NCI-H187 treated with DMSO at 0.1 percent for 48 hours (cell line): ENCODE data around the gene GSK3B.
"Not testable (repeated sequence)": the region's sequence is repeated elsewhere in the genome, so short reads cannot be mapped to it uniquely, and the experiment has no call there.

ENCODE experiments used
- DNase-seq: peaks from one replicate; lab custom pipeline; 2025; lab: John Stamatoyannopoulos, UW

The GSK3B gene

DNA sequence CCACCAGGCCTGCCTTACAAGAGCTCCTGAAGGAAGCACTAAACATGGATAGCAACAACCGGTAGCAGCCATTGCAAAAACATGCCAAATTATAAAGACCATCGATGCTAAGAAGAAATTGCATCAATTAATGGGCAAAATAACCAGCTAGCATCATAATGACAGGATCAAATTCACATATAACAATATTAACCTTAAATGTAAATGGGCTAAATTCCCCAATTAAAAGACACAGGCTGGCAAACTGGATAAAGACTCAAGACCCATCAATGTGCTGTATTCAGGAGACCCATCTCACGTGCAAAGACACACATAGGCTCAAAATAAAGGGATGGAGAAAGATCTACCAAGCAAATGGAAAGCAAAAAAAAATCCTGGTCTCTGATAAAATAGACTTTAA, 88.5 kb downstream of the GSK3B start:
- DNase-seq, result not testable (repeated sequence)

DNA sequence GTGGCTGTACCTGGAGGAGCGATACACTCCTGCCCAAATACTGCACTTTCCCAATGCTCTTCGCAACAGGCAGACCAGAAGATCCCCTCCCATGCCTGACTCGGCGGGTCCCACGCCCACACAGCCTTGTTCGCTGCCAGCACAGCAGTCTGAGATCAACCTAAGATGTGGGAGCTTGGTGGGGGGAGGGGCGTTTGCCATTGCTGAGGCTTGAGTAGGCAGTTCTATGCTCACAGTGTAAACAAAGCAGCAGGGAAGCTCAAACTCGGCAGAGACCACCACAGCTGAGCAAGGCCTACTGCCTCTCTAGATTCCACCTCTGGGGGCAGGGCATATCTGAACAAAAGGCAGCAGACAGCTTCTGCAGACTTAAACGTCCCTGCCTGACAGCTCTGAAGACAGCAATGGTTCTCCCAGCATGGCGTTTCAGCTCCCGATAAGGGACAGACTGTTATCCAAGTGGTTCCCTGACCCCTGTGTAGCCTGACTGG, 90.2 kb downstream of the GSK3B start:
- DNase-seq, result not testable (repeated sequence)

DNA sequence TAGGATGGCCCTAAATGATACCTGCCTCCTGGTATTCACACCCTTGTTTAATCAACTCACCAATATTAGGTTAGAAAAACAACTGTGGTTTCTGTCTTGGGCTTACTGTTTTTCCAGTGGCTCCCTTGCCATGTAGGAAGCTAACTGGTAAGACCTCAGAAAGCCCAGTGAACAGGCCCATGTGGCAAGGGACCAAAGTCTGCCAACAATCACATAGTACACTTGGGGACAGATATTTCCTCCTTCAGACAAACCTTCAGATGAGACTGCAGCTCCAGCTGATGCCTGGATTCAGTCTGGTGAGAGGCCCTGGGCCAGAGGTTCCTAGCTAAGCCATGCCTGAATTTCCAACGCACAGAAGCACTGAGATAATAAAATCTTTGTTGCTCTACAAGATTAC, 96.1 kb downstream of the GSK3B start:
- DNase-seq, result no peak

DNA sequence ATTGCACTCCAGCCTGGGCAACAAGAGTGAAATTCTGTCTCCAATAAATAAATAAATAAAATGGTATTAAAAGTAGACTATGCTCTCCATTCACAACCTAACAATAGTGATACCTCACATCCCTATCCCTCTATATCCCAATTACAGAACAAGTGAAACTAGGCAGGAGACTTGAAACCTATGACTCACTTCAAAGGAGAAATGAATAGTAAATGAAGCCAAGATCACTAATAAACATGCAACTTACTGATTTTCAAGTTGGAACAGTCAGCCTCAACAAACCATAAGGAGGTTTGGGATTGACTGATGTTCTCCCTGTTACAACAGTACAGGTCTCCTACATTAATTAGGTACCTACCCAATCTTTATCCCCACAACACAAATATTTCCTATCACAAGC, 103.4 kb downstream of the GSK3B start:
- no peak for DNase-seq

DNA sequence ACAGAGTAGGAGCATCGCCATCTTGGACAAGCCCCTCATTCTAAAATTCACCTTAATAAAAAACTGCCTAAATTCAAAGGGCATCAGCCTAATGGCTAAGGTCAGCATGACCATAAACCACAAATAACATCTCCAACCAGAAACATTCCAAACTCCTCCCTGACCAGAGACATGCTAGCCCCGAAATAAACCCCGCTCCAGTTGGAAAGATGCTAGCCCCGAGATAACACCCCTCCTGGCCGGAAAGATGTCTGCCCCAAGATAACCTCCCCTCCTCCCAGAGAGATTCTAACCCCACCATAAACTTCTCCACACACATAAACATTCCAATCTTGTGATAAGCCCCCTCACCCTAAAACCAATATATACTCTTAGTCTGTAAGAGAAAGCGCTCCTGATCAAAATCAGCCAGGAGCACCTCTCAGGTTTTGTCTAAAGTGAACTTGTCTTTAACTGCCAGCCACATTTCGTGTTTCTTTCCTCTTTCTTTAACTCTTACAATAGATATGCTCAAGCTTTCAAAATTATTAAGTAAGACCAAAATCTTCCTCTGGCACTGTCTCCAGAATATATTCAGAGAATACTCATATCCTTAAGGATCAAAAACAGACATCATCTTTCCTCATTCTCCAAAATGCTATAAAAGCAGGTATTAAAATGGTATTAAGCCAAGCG, 104.1 kb downstream of the GSK3B start:
- no peak for DNase-seq

DNA sequence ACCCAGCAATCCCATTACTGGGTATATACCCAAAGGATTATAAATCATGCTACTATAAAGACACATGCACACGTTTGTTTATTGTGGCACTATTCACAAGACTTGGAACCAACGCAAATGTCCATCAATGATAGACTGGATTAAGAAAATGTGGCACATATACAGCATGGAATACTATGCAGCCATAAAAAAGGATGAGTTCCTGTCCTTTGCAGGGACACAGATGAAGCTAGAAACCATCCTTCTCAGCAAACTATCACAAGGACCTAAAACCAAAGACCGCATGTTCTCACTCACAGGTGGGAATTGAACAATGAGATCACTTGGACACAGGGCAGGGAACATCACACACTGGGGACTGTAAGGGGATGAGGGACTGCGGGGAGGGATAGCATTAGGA, 107.4 kb downstream of the GSK3B start:
- not testable (repeated sequence) for DNase-seq

DNA sequence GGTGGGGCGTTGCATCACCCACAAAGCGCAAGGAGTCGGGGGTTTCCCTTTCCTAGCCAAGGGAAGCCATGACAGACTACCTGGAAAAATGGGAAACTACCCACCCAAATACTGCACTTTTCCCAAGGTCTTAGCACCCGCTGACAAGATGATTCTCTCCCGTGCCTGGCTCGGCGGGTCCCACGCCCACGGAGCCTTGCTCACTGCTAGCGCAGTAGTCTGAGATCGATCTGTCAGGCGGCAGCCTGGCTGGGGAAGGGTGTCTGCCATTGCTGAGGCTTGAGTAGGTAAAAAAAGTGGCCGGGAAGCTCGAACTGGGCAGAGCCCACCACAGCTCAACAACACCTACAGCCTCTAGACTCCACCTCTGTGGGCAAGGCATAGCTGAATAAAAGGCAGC, 112.9 kb downstream of the GSK3B start:
- no peak for DNase-seq

DNA sequence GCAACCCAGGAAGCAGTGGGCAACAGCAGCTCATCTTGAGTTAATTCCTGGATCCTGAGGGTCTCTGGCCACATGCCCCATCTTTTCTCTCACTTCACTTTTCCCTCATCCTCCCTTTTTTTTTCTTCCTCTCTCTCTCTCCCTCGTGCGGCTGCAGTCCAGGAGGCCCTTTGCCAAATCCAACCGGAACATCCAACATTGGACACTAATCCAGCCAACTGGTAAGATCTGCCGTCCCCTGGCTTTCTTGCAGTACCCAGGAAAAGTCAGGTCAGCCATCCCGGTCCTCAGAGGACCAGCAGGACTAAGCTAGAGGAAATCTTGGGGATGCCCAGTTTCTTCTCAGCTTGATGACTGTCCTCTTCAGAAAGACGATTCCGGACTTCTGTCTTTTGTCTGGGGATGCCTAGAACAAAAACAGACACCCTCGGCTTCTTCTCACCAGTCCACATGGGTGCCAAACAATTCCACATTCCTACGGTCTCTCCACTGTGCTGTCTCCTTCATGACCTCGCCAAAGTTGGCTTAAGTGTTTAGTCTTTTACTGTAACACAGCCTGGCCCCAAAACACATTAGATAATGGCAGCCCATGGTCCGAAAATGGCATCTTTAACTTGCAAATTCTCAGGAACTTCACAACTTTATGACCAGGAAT, 115.6 kb downstream of the GSK3B start:
- DNase-seq, result no peak

DNA sequence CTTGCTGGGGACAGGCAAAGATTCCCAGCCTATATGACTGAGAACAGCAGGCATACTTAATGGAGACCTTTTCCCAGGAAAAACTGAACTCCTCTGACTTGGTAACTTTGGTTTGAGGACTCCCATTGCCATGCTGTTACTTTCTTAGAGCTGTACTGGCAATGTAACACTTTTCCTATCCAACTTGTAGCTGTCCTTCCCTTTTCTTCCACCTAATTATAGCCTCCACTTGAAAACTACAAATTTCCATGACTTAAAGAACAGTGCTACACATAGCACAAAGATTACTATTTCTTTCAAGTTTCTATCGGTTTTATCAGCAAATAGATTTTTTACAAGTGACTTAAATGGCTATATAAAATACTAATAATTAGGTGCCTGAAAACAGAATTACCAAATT, 116.9 kb downstream of the GSK3B start:
- DNase-seq, result no peak

DNA sequence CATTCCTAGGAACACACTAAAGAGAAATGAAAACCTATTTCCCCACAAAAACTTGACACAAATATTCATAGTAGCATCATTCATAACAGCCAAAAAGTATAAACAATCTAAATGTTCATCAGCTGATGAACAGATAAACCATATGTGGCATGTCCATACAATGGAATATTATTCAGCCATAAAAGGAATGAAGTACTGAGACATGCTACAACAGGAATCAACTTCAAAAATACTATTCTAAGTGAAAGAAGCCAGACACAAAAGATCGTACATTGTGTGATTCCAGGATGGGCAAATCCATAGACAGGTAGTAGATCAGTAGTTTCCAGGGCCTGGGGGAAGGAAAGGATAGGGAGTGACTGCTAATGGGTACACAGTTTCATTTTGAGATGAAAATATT, 118.0 kb downstream of the GSK3B start:
- DNase-seq, result no peak

DNA sequence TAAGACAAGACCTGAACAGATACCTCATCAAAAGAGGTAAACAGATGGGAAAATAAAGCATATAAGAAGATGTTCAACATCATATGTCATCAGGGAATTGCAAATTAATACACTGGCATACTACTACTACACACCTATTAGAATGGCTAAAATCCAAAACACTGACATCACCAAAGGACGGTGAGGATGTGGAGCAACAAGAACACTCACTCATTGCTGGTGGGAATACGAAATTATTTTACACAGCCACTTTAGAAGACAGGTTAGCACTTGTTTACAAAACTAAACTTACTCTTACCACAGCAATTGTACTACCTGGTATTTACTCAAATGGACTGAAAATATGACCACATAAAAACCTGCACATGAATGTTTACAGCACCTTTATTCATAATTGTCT, 119.6 kb downstream of the GSK3B start:
- DNase-seq, result no peak

DNA sequence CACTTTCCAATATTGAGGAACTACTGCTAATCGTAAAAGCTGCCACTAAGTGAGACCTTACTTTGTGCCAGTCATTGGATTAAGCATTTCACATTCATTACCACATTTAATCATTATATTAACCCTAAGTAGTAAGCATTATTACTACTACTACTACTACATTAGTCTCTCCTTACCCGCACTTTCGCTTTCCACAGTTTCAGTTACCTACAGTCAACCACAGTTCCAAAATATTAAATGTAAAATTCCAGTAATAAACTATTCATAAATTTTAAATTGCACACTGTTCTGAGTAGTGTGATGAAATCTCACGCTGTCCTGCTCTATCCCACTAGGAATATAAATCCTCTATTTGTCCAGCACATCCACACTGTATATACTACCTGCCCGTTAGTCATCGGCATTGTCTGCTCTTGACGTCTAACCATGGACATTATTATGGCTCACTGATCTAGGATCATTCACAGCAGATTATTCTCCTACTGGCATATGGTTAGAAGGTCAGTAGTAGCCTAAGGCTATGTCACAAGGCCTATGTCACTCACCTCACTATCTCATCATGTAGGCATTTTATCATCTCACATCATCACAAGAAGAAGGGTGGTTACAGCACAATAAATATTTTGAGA, 121.1 kb downstream of the GSK3B start:
- DNase-seq, result no peak

DNA sequence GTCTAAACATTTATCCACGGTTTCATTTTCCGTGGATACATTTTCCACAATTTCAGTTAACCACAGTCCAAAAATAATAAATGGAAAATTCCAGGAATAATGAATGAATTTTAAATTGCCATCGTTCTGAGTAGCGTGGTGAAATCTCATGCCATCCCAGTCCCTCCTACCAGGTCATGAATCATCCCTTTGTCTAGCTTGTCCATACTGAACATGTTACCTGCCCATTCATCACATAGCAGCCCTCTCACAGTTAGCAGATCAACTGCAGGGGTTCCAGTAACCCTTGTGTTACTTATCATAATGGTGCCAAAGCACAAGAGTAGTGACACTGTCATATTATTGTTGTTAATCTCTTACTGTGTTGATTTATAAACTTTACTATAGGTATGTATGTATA, 124.5 kb downstream of the GSK3B start:
- DNase-seq, result no peak

DNA sequence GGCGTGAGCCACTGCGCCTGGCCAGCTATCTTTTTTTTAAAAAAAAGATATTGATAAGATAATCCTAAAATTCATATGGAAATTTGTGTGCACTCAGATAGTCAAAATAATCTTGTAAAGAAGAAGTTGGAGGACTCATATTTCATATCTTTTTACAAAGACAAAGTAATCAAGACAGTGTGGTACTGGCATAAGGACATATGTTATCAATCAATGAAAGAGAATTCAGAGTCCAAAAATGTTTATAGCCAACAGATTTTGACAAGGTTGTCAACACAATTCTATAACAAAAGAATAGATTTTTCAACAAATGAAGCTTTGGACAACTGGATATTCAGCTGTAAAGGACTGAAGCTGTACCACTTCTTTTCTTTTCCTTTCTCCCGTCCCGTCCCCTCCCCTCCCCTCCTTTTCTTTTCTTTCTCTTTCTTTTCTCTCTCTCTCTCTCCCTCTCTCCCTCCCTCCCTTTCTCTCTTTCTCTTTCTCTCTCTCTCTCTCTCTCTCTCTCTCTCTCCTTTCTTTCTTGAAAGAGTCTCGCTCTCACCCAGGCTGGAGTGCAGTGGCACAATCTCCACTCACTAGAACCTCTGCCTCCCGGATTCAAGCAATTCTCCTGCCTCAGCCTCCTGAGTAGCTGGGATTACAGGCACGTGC, 126.8 kb downstream of the GSK3B start:
- no peak for DNase-seq

DNA sequence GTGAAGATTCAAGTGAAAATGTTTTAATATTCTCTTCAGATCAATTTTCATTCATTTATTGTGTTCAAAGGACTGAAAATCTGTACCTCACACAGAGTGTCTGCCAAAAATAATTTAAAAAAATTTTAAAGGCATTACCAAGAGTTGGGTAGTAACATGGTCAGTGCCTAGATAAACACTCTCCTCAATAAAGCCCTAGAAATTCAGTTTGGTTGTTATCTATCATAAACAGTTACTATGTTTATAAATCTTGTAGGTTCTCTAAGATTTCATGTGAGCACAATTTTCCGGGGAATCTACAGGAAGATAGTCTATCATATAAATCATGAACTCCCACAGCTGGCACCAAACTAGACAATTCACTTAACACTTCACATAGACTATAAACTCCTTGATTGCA, 128.6 kb downstream of the GSK3B start:
- DNase-seq, result no peak

DNA sequence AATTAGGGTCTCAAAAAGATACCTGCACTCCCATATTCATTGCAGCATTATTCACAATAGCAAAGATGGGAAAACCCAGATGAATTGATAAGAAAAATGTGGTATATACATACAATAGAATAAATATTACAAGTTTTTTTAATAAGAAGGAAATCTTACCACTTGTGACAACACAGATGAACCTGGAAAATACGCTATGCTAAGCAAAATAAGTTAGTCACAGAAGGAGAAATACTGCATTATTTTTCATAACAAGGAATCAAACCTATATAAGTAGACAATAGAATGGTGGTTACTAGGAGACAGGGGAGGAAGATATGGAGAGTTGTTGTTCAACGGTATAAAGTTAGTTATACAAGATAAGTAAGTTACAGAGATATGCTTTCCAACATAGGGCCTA, 130.0 kb downstream of the GSK3B start:
- no peak for DNase-seq

DNA sequence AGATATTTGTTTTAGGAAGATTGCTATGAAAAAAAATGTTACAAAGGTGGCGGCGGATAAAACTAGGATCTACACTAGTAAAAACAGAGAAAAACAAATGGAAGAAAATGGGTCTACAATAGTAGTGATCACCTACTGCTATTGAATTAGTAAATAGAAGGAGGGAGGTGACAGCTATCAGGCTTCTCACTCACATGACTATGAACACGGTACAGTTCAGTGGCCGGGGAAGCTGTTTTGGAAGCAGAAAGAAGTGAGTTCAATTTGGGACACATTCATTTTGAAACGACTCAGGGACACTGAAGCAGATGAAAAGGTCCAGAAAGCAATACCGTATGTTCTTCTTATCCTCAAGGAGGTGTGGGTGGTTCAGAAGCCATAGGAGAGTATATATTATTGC, 138.3 kb downstream of the GSK3B start:
- DNase-seq, result no peak

DNA sequence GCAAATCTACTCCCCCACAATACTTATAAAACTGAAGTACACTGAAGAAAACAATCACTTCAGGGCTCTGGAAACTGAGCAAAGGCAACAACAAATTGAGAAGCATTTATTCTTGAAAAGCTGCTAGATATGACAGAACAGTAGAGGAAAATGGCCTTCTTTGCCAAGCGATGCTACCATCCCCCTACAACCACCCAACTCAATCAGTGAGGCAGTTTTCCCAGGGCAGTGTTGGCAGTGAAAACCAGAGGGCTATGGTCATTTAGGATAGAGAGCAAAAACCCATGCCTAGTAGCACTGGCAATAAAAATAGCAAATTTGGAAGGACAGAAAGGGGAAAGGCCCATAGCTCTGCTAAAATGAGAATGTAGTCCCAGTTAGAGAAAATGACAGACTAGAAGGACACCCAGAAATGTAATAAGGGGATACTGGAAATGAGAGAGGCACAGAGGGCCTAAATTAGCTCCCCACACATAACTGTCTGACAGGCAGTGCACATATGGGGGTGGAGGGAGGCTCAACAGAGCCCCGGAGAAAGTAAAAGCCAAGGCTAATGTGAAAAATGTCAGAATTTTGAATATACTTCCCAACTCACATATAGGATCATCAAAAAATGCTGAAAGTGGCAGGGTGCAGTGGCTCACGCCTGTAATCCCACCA, 143.5 kb downstream of the GSK3B start:
- no peak for DNase-seq

DNA sequence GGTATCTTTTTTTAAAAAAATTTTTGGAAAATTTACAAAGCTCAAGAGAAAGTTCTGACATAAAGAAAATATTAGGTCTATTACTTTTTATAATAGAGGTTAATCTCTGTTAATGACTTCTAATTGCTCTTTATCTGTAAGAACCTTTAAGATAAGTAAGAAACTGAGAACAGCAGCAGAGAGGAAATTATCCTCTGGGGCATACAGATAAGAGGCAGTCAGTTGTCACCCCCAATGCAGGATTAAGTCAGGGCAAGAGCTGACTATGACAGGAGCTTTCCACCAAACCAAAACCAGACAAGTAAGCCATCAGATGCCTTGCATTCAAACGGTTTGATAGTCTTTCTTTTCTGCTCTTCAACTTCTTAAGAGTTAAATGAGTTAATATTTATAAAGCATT, 149.0 kb downstream of the GSK3B start:
- DNase-seq, result no peak

DNA sequence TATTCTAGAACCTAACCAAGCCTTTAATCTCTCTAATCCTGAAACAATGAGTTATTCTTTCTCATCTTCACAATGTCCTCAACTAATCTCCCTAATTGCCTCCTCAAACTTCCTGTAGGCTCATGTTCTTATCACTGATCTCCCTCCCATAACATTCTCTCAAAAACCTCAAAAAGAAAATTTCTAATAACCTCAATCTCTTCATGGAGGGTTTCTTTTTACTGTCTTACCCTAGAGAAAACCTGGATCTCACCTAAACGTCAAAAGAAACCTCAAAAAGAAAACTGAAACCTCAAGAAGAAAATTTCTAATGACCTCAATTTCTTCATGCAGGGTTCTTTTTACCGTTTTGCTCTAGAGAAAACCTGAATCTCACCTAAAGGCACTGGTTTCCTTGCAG, 150.2 kb downstream of the GSK3B start:
- DNase-seq, result no peak

DNA sequence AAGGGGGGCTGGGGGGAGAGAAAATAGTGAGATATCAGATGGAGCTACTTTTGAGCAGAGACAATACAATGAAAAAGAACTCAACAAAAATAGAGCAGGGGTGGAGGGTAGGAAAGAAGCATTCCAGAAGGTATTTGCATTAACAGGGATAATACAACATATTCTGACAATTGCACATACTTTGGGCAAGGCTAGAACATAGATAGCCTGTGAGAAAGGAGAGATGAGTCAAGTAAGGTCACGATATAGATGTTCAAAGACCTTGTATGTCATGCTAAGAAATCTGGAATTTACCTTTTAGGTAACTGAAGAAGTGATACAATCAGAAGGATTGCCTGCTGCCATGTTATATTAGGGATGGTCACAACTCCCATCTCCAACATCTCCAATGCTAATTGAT, 155.2 kb downstream of the GSK3B start:
- DNase-seq, result no peak

DNA sequence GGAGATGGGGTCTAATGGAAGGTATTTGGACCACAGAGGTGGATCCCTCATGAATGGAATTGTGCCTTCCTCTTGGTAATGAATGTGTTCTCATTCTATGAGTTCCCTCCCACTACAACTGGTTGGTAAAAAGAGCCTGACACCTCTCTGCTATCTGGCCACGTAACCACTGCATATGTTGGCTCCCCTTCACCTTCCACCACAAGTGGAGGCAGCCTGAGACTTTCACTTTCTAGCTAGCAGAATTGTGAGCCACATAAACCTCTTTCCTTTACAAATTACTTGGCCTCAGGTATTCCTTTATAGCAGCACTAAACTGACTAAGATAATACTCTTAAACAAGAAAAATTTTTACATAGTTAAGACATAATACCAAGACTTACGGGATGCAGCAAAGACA, 157.0 kb downstream of the GSK3B start:
- DNase-seq, result no peak
